ENCODE results near the gene G6PC2. TPM values are rescaled to one million over a fixed set of nuclear protein-coding genes. Genes with fewer than 3 reads are reported as not detected.
"Not testable (repeated sequence)": the region's sequence is repeated elsewhere in the genome, so short reads cannot be mapped to it uniquely, and the experiment has no call there.

G6PC2 gene
- total and polyA plus RNA-seq, 2 donors from 2014 or later, result not detected

DNA sequence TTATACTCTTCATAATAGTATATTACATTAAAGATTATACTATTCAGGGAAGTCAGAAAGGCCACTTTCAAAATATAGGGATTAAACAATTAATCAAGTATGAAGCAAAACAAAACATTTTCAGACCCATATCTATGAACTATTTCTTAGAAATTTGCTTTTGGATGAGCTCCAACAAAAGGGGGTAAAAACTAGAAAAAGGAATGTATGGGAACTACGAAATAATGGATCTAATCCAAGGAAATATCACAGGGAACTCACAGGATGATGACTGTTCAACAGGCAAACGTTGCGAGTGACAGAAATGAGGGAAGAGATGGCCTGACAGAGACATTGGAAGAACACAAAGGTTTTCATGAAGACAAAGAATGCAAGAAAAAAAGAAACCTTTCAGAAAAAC, 27.9 kb downstream of the G6PC2 start:
- H3K9me3 ChIP-seq (ENCODE audit: control insufficient read depth in 2 of 3, insufficient read depth in 1 of 3, low read length in 3 of 3), result no peaks in the 10 kb centered on the region
- no peak for FAIRE-seq
- H3K27me3 ChIP-seq (ENCODE audit: control insufficient read depth, insufficient read depth, low read length), result no peaks in the 10 kb centered on the region
- no peak for DNase-seq
- H3K9ac ChIP-seq (ENCODE audit: low read length in 3 of 3), result no peak overlapping the region
- no peak overlapping the region for H3K27ac ChIP-seq (ENCODE audit: low read depth in 2 of 2, low read length in 2 of 2)
- intact Hi-C loops (cut with DNase I), result no loop called here
- H3K36me3 ChIP-seq (ENCODE audit: control insufficient read depth in 2 of 3, insufficient read depth in 3 of 3, low read length in 3 of 3), result no peaks in the 10 kb centered on the region
- TF ChIP-seq, protein P1, sequence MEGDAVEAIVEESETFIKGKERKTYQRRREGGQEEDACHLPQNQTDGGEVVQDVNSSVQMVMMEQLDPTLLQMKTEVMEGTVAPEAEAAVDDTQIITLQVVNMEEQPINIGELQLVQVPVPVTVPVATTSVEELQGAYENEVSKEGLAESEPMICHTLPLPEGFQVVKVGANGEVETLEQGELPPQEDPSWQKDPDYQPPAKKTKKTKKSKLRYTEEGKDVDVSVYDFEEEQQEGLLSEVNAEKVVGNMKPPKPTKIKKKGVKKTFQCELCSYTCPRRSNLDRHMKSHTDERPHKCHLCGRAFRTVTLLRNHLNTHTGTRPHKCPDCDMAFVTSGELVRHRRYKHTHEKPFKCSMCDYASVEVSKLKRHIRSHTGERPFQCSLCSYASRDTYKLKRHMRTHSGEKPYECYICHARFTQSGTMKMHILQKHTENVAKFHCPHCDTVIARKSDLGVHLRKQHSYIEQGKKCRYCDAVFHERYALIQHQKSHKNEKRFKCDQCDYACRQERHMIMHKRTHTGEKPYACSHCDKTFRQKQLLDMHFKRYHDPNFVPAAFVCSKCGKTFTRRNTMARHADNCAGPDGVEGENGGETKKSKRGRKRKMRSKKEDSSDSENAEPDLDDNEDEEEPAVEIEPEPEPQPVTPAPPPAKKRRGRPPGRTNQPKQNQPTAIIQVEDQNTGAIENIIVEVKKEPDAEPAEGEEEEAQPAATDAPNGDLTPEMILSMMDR (IDR thresholded peaks at IDR 0.05; ENCODE audit: borderline replicate concordance, extremely low read depth, insufficient read depth), result no peak
- no peak overlapping the region for H3K4me3 ChIP-seq (ENCODE audit: low read length in 3 of 3)
- H3K4me1 ChIP-seq (ENCODE audit: control insufficient read depth in 2 of 3, insufficient read depth in 2 of 3, low read depth in 1 of 3, low read length in 3 of 3), result no peaks in the 10 kb centered on the region

DNA sequence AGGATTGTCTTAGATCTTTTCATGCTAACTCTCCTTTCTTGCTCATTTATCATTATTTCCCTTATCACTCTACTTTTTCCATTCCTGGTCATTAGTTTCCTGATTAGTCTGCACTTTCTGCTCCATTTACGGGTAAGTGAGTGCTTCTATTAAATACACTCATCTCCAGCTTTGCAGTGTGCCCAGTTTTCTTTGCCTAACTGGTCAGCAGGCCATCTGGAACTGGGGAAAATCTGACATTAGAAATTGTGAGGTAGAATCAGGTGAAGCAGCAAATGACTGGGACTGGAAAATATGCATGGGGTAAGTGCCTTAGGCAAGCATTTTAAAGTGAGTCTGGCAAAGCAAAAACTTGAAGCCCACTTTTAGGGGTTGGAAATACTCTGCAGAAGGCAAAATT, 29.2 kb downstream of the G6PC2 start:
- H3K4me1 ChIP-seq (ENCODE audit: control insufficient read depth in 2 of 3, insufficient read depth in 2 of 3, low read depth in 1 of 3, low read length in 3 of 3), result no peaks in the 10 kb centered on the region
- H3K4me3 ChIP-seq (ENCODE audit: low read length in 3 of 3), result no peak overlapping the region
- H3K36me3 ChIP-seq (ENCODE audit: control insufficient read depth in 2 of 3, insufficient read depth in 3 of 3, low read length in 3 of 3), result no peaks in the 10 kb centered on the region
- intact Hi-C loops (cut with DNase I), result no loop called here
- H3K27ac ChIP-seq (ENCODE audit: low read depth in 2 of 2, low read length in 2 of 2), result no peak overlapping the region
- H3K9ac ChIP-seq (ENCODE audit: low read length in 3 of 3), result no peak overlapping the region
- DNase-seq (no peak), FAIRE-seq (no peak)
- H3K27me3 ChIP-seq (ENCODE audit: control insufficient read depth, insufficient read depth, low read length), result no peaks in the 10 kb centered on the region
- H3K9me3 ChIP-seq (ENCODE audit: control insufficient read depth in 2 of 3, insufficient read depth in 1 of 3, low read length in 3 of 3), result no peaks in the 10 kb centered on the region
- TF ChIP-seq, protein P1 (IDR thresholded peaks at IDR 0.05; ENCODE audit: borderline replicate concordance, extremely low read depth, insufficient read depth), result no peak

DNA sequence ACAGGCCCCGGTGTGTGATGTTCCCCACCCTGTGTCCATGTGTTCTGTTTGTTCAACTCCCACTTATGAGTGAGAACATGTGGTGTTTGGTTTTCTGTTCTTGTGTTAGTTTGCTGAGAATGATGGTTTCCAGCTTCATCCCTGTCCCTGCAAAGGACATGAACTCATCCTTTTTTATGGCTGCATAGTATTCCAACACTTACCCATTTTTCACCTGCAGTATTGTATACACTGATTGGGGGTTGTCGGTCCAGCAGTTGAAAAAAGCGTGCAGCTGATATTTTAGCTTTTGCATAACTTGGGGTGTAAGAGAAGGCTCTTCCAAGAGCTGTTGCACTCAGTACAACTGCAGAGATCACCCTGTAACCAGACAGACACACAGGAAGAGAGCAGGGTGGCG, 31.1 kb downstream of the G6PC2 start:
- H3K27ac ChIP-seq (ENCODE audit: low read depth in 2 of 2, low read length in 2 of 2); H3K27me3 ChIP-seq (ENCODE audit: control insufficient read depth, insufficient read depth, low read length); H3K9me3 ChIP-seq (ENCODE audit: control insufficient read depth in 2 of 3, insufficient read depth in 1 of 3, low read length in 3 of 3); H3K36me3 ChIP-seq (ENCODE audit: control insufficient read depth in 2 of 3, insufficient read depth in 3 of 3, low read length in 3 of 3); H3K4me1 ChIP-seq (ENCODE audit: control insufficient read depth in 2 of 3, insufficient read depth in 2 of 3, low read depth in 1 of 3, low read length in 3 of 3); FAIRE-seq; DNase-seq; H3K4me3 ChIP-seq (ENCODE audit: low read length in 3 of 3); intact Hi-C loops (cut with DNase I); H3K9ac ChIP-seq (ENCODE audit: low read length in 3 of 3): not testable (repeated sequence)

DNA sequence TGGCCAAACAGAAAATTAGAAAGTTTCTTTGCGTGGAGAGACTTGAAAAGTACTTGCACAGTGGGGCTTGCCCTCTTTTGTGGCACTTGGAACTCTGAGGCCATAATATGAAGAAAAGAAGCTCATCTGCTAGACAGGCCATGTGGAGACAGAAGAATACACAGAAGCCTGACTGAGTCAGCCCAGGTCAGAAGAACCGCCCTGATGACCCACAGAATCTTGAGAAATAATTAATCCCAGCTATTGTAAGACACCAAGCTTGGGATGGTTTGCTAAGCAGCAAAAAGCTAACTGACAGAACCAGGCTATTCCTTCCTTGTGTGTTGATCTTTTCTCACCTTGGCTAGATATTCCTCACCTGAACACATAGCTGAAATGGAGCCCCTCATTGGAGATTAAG, 33.7 kb downstream of the G6PC2 start:
- no peak overlapping the region for H3K4me3 ChIP-seq (ENCODE audit: low read length in 3 of 3)
- intact Hi-C loops (cut with DNase I), result no loop called here
- no peaks in the 10 kb centered on the region for H3K36me3 ChIP-seq (ENCODE audit: control insufficient read depth in 2 of 3, insufficient read depth in 3 of 3, low read length in 3 of 3)
- DNase-seq, result no peak
- TF ChIP-seq, protein P1 (IDR thresholded peaks at IDR 0.05; ENCODE audit: borderline replicate concordance, extremely low read depth, insufficient read depth), result no peak
- H3K27ac ChIP-seq (ENCODE audit: low read depth in 2 of 2, low read length in 2 of 2), result no peak overlapping the region
- no peak for FAIRE-seq
- no peaks in the 10 kb centered on the region for H3K27me3 ChIP-seq (ENCODE audit: control insufficient read depth, insufficient read depth, low read length)
- no peaks in the 10 kb centered on the region for H3K4me1 ChIP-seq (ENCODE audit: control insufficient read depth in 2 of 3, insufficient read depth in 2 of 3, low read depth in 1 of 3, low read length in 3 of 3)
- no peaks in the 10 kb centered on the region for H3K9me3 ChIP-seq (ENCODE audit: control insufficient read depth in 2 of 3, insufficient read depth in 1 of 3, low read length in 3 of 3)
- H3K9ac ChIP-seq (ENCODE audit: low read length in 3 of 3), result no peak overlapping the region

Data from kidney (tissue), 14 donors.